ENCODE results near the gene HCFC1R1. TPM values are rescaled to one million over a fixed set of nuclear protein-coding genes. Genes with fewer than 3 reads are reported as not detected.

The HCFC1R1 gene
- total RNA-seq, 6 experiments from 2014 or later, result 54.6 to 90.3 (median 83.2) TPM

DNA sequence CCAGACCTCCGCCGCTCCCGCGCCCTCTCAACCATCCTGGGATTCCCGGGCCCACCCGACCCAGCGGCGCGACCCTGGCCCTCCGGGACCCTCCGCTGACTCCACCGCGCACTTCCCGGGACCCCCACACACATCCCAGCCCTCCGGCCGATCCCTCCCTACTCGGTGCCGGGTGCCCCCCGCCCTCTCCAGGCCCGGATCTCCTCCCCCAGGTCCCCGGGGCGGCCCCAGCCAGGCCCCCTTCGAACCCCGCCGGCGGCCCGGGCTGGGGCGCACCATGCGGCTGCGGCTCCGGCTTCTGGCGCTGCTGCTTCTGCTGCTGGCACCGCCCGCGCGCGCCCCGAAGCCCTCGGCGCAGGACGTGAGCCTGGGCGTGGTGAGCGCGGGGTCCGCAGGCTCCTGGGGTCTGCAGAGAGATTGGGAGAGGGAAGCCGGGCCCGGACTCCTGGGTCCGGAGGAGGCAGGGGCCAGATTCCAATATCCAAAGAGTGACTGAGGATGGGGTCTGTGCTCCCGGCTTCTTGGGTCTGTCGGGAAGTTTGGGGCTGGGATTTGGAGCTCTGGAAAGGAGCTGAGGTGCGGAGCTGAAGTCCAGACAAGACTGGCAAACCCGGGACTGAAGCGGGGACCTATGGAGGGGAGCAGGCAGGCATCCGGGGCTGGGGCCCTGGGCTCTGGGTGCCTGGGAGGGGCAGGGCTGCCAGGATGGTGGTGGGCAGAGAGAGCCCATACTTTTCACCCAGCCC, 23.1 kb upstream of the HCFC1R1 start:
- Mint-ChIP-seq H3K36me3 (ENCODE audit: low read depth) (no peaks in the 10 kb centered on the region), H3K27ac (no peak overlapping the region), H3K27me3 (ENCODE audit: insufficient read depth) (peaks cover 45% of the 10 kb centered on the region), H3K9me3 (no peaks in the 10 kb centered on the region), H3K4me3 (no peak overlapping the region), H3K4me1 (ENCODE audit: low read depth) (no peaks in the 10 kb centered on the region)
- DNase-seq, result no peak
- TF ChIP-seq, protein P1, sequence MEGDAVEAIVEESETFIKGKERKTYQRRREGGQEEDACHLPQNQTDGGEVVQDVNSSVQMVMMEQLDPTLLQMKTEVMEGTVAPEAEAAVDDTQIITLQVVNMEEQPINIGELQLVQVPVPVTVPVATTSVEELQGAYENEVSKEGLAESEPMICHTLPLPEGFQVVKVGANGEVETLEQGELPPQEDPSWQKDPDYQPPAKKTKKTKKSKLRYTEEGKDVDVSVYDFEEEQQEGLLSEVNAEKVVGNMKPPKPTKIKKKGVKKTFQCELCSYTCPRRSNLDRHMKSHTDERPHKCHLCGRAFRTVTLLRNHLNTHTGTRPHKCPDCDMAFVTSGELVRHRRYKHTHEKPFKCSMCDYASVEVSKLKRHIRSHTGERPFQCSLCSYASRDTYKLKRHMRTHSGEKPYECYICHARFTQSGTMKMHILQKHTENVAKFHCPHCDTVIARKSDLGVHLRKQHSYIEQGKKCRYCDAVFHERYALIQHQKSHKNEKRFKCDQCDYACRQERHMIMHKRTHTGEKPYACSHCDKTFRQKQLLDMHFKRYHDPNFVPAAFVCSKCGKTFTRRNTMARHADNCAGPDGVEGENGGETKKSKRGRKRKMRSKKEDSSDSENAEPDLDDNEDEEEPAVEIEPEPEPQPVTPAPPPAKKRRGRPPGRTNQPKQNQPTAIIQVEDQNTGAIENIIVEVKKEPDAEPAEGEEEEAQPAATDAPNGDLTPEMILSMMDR (IDR thresholded peaks at IDR 0.05), result no peak

DNA sequence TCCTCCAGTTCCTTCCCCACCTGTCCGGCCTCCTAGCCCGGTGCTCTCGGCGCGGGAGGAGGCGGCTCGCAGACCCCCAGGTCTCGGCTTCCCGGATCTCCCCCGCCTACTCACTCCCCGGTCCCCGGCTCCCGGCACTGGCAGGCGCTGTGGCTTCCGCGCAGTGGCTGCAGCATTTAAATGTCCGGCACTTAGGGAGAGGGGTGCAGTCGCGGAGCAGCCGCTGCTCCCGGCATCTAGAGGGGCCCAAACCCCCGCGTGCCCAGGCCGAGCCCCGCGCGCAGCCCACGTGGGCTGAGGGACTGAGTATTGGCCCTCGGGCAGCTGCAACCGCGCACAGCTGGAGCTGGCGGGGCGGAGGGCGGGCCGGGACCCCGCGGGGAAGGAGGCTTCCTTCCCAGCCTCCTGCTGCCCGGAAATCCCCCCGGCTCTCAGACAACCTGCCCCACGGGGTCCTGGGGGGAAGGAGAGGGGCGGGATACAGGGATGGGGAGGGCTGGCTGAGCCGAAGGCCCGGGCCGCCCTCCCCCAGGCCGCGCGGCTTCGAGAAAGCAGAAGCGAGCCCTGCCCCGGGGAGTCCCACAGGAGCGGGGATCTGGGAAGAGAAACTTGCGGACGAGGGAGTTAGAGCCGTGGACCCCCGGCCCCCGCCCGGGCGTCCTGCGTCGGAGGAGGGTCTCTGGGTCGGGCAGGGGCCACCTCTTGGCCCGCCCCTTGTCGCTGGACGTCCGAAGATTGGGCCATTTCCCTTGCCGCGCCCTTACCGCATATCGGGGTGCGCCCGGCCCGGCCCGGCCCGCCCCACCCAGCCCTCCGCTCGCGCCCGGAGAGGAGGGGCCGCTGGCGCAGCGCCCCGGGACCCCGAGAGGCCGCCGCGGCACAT, 22.3 kb upstream of the HCFC1R1 start, which contains the start of gene MMP25:
MMP25 (plus strand) TSS at position 804 of the 883 bp plus-strand sequence. CDS start 357 bp downstream, outside the sequence.
- no peak for DNase-seq
- no peaks in the 10 kb centered on the region for H3K36me3 Mint-ChIP-seq (ENCODE audit: low read depth)
- H3K9me3 Mint-ChIP-seq, result no peaks in the 10 kb centered on the region
- TF ChIP-seq, protein P1 (IDR thresholded peaks at IDR 0.05), result no peak
- peaks cover 41% of the 10 kb centered on the region for H3K27me3 Mint-ChIP-seq (ENCODE audit: insufficient read depth)
- H3K4me1 Mint-ChIP-seq (ENCODE audit: low read depth), result no peaks in the 10 kb centered on the region
- H3K27ac Mint-ChIP-seq, result no peak within 1 kb of the TSS
- peak within 1 kb of the TSS; percentile 64; the same call in 1 of the 2 replicates for H3K4me3 Mint-ChIP-seq

DNA sequence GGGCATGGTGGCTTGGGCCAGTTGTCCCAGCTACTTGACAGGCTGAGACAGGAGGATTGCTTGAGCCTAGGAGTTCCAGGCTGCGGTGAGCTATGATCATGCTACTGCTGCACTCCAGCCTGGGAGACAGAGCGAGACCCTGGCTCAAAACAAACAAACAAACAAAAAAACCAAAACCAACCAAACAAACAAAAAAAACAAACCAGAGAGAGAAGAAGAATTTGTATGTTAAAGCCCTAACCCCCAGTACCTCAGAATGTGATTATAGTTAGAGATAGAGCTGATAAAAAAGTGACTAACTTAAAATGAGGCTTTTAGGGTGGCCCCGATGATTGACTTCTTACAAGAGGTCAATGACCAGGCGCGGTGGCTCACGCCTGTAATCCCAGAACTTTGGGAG, 21.0 kb upstream of the HCFC1R1 start:
- no peaks in the 10 kb centered on the region for H3K4me1 Mint-ChIP-seq (ENCODE audit: low read depth)
- no peaks in the 10 kb centered on the region for H3K9me3 Mint-ChIP-seq
- H3K36me3 Mint-ChIP-seq (ENCODE audit: low read depth), result no peaks in the 10 kb centered on the region
- TF ChIP-seq, protein P1 (IDR thresholded peaks at IDR 0.05), result no peak
- H3K27ac Mint-ChIP-seq, result no peak overlapping the region
- H3K27me3 Mint-ChIP-seq (ENCODE audit: insufficient read depth), result peaks cover 42% of the 10 kb centered on the region
- H3K4me3 Mint-ChIP-seq, result peak overlapping the region; percentile 64; the same call in 1 of the 2 replicates
- DNase-seq, result no peak

DNA sequence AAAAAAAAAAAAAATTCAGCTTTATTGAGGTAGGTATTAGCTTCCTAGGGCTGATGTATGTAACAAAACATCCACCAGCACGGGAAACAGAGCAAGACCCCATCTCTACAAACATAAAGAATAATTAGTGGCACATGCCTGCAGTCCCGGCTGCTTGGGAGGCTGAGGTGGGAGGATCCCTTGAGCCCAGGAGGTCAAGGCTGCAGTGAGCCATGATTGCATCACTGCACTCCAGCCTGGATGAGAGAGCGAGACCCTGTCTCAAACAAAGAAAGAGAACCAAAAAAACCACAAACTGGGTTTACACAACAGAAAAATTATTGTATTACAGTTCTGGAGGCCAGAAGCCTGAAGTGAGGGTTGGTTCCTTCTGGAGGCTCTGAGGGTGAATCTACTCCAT, 18.6 kb upstream of the HCFC1R1 start:
- Mint-ChIP-seq H3K4me3 (no peak overlapping the region), H3K27ac (no peak overlapping the region), H3K27me3 (ENCODE audit: insufficient read depth) (peaks cover 48% of the 10 kb centered on the region), H3K9me3 (no peaks in the 10 kb centered on the region), H3K36me3 (ENCODE audit: low read depth) (no peaks in the 10 kb centered on the region), H3K4me1 (ENCODE audit: low read depth) (no peaks in the 10 kb centered on the region)
- no peak for DNase-seq
- TF ChIP-seq, protein P1 (IDR thresholded peaks at IDR 0.05), result no peak

DNA sequence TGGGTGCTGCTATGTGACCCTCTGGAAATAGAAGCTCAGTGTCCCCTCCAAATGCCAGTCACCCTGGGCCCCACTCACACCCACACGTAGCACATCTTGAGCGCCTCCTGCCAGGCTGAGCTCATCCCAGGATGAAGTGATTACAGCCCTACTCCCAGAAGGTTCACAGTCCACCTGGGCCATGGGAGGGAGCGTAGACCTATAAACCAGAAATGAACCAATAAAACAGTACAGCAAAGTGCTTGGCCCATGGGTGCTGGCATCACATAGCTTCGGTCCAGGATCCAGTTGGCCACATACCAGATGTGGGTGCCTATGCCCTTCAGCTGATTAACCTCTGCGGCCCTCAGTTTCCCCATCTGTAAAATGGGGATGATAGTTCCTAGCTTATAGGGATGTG, 15.2 kb upstream of the HCFC1R1 start:
- no peak overlapping the region for H3K27ac Mint-ChIP-seq
- no peak for DNase-seq
- H3K36me3 Mint-ChIP-seq (ENCODE audit: low read depth), result no peaks in the 10 kb centered on the region
- H3K27me3 Mint-ChIP-seq (ENCODE audit: insufficient read depth), result peaks cover 52% of the 10 kb centered on the region
- H3K9me3 Mint-ChIP-seq, result no peaks in the 10 kb centered on the region
- H3K4me3 Mint-ChIP-seq, result no peak overlapping the region
- TF ChIP-seq, protein P1 (IDR thresholded peaks at IDR 0.05), result no peak
- no peaks in the 10 kb centered on the region for H3K4me1 Mint-ChIP-seq (ENCODE audit: low read depth)
